ENCODE measurements around the gene ELOB.

ELOB gene

GRCh38 chr16:2806286-2806685 lies 29.2 kb upstream of the ELOB start:
- TF ChIP-seq ZFX (IDR thresholded peaks at IDR 0.05; ENCODE audit: borderline replicate concordance) (no peak), CTCF (IDR thresholded peaks at IDR 0.05) (no peak)
- no peak overlapping the region for H3K27ac ChIP-seq

- H3K27ac ChIP-seq = no peak overlapping the region
- TF ChIP-seq CTCF (IDR thresholded peaks at IDR 0.05) = no peak
- TF ChIP-seq ZFX (IDR thresholded peaks at IDR 0.05; ENCODE audit: borderline replicate concordance) = no peak
These were observed 27.6 kb upstream of the ELOB start for GRCh38 chr16:2804728-2805127.

GRCh38 chr16:2803545-2804195 lies 26.6 kb upstream of the ELOB start:
- TF ChIP-seq ZFX (IDR thresholded peaks at IDR 0.05; ENCODE audit: borderline replicate concordance) (no peak), CTCF (IDR thresholded peaks at IDR 0.05) (no peak)

DNA sequence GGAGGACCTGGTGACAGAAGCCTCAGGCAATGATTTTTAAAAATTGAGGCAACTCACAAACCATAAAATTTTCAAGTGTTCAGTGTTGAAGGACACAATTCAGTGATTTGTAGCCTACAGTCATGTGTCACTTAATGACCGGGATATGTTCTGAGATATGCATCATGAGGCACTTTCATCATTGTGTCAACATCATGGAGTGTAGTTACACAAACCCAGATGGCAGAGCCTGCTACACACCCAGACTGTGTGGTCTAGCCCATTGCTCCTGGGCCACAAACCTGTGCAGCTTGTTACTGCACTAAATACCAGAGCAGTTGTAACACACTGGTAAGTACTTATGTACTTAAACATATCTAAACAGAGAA lies 22.8 kb upstream of the ELOB start:
- TF ChIP-seq CTCF (IDR thresholded peaks at IDR 0.05) (no peak), ZFX (IDR thresholded peaks at IDR 0.05; ENCODE audit: borderline replicate concordance) (no peak)
- peak overlapping the region; percentile 51 for H3K27ac ChIP-seq

More at GRCh38 chr16:2803545-2804195, 26.6 kb upstream of the ELOB start:
- no peak overlapping the region for H3K27ac ChIP-seq

GRCh38 chr16:2799205-2799858 lies 22.3 kb upstream of the ELOB start:
- H3K27ac ChIP-seq = peak overlapping the region; percentile 51
- TF ChIP-seq ZFX (IDR thresholded peaks at IDR 0.05; ENCODE audit: borderline replicate concordance) = no peak
- no peak for TF ChIP-seq CTCF (IDR thresholded peaks at IDR 0.05)

GRCh38 chr16:2798723-2799204 lies 21.7 kb upstream of the ELOB start:
- H3K27ac ChIP-seq = no peak overlapping the region
- TF ChIP-seq ZFX (IDR thresholded peaks at IDR 0.05; ENCODE audit: borderline replicate concordance) (no peak), CTCF (IDR thresholded peaks at IDR 0.05) (no peak)

Data from 22Rv1 (cell line).